Placental pericyte (primary cell): ENCODE results near the gene PPP1R15B. TPM values are rescaled to one million over a fixed set of nuclear protein-coding genes. Genes with fewer than 3 reads are reported as not detected.

Source experiments
- small RNA-seq: library from RNA; depleted of rRNA; stranded (forward); fragments of <200 nt; gene quantifications from one replicate; pipeline ENCODE3, GENCODE V24; 2012; ENCODE audit warnings: low replicate concordance
- total RNA-seq: library from RNA; depleted of rRNA; stranded (reverse); fragments of >200 nt; gene quantifications from 2 replicates; pipeline ENCODE4 v1.2.3, GENCODE V29; 2012

The PPP1R15B gene
- total RNA-seq = 37.0 and 47.1 TPM in 2 replicates

DNA sequence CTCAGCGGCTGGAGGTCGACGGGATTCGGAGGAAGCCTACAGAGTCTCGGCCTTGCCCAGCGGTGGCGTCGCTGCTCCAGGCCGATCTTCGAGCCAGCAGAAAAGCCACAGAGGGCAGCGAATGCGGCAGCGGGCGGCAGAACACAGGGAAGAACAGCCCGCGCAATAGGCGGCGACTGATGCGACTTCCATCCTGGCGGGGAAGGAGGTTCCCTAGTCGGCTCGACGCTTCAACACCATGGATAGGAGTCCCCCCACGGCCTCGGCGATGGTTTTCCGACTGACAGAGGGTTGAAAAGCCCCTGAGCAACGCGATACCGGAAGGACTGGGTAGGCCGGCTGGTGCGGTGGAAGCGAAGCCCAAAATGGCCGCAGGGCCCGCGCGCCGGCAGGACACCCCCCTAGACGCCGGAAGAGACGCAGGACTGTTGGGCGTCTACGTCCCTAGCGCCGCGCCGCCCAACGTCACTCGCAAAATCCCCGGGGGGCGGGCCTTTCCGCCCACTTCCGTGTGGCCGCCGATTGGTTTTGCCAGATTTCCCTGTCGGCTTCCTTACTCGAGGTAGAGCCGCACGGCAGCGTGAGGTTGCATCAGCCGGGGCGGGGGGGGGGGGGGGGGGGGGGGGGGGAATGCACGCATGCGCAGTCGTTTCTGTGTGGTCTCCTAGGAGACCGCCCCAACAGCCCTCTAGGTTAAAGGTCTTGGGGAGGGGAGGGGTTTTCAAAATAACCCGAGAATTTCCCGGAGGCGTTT, at the start of gene PPP1R15B:
PPP1R15B (minus strand) TSS at position 367 of the 754 bp plus-strand sequence. CDS start 406 bp downstream, outside the sequence.

DNA sequence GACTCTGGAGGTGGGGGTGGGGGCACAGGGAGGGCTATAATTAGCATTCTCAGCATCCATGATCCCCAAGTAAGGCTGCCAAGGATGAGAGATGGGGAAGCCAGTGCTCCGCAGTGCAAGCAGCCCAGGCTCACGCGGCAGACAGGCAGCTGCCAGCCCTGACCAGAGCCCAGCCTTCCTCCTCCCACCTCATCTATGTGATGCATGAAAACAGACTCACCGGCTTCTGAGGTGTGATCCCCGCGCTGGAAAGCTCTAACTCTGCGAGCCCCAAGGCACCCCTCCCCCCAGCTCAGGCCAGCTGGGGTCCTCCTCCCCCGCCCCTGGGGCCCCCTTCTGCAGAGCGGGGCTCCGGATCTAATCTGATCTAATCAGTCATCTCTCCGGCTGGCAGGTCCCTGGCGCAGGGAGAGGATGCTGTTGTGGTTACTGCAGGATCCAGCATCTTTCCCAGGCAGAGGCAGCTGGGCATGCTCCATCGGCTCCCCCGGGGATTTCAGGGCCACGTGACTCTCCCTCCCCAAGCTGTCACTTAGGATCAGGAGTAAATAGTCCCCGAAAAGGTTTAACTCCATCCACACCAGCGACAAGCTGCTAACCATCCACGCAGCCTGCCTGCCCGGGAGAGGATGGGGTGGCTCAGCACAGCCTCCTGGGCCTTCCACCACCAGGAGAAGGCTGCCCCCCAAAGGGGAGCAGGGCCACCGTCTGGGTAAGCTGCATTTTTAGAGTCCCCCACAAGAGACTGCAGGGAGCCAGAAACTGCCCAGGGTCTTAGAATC, 52.0 kb downstream of the PPP1R15B start, which contains the start of gene PLEKHA6:
PLEKHA6 (minus strand) TSS at position 456 of the 782 bp plus-strand sequence. CDS start 86,202 bp downstream, outside the sequence.

Small RNA genes lying within 50 kb of the gene (small RNA-seq; reads per million reads assigned to genes)
- not detected for gene AL606489.2

Other genes with a start within 250 kb of the PPP1R15B start
- 0.29 and 0.66 TPM in 2 replicates for gene REN, start 245.5 kb downstream of the PPP1R15B start, total RNA-seq
- not detected in 2 replicates for gene KISS1, start 215.3 kb downstream of the PPP1R15B start, total RNA-seq
- not detected in 2 replicates for gene GOLT1A, start 197.8 kb downstream of the PPP1R15B start, total RNA-seq
- 0.44 and 0.57 TPM in 2 replicates for gene PLEKHA6, start 51.9 kb downstream of the PPP1R15B start, total RNA-seq
- 0.57 and 3.9 TPM in 2 replicates for gene PIK3C2B, start 83.0 kb upstream of the PPP1R15B start, total RNA-seq
- gene MDM4, start 104.6 kb upstream of the PPP1R15B start, total RNA-seq = 35.8 and 43.5 TPM in 2 replicates